GM19455 (cell line): ENCODE results near the gene SCNN1B.
"Not testable (repeated sequence)": the region's sequence is repeated elsewhere in the genome, so short reads cannot be mapped to it uniquely, and the experiment has no call there.

ENCODE experiments used
- ATAC-seq: cut with Tn5 transposase; IDR thresholded peaks from one replicate; pipeline ENCODE4 v1.9.1; 2021; ENCODE audit not compliant: unreplicated experiment

Gene SCNN1B, protein sequence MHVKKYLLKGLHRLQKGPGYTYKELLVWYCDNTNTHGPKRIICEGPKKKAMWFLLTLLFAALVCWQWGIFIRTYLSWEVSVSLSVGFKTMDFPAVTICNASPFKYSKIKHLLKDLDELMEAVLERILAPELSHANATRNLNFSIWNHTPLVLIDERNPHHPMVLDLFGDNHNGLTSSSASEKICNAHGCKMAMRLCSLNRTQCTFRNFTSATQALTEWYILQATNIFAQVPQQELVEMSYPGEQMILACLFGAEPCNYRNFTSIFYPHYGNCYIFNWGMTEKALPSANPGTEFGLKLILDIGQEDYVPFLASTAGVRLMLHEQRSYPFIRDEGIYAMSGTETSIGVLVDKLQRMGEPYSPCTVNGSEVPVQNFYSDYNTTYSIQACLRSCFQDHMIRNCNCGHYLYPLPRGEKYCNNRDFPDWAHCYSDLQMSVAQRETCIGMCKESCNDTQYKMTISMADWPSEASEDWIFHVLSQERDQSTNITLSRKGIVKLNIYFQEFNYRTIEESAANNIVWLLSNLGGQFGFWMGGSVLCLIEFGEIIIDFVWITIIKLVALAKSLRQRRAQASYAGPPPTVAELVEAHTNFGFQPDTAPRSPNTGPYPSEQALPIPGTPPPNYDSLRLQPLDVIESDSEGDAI

DNA sequence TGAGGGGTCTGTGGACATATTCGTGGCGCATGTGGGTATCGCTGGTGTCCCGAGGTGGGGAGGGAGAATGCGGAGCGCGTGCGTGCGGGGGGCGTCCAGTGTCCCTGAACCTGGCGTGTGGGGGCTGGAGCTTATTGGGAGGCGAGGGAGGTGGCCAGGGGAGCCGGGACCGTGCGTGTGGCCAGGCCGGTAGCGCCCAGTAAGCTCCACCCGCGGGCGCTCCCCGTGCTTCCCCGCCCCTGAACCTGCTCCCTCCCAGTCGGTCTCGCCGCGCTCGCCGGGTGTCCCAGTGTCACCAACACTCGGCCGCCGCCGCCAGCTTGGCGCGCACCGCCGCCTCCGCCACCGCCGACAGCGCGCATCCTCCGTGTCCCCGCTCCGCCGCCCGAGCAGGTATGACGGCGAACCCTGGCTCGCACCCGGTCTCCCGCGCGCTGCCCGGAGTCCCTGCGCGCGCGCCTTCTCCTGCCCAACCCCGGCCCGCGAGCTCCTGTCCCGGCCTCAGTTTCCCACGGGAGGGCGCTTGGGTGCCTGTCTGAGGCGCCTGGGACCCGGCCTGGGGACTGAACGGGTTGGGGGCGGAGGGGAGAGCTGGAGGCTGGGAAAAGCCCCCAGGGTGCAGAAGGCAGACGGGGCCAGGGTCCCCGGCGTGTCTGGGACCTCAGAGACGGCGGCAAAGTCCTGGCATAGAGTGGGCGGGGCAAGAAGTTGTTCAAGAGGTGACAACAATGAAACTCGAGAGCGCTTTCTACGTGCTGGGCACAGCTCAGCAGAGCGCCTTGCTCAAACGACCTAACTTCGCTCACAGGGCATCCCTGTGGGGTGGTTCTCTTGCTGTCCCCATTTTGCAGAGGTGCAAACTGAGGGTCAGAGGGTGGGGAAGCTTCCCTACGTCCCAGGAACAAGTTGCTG lies at the start of gene SCNN1B:
SCNN1B (plus strand) TSS at position 258 of the 912 bp plus-strand sequence. CDS start 46,298 bp downstream, outside the sequence.
- ATAC-seq: no peak

DNA sequence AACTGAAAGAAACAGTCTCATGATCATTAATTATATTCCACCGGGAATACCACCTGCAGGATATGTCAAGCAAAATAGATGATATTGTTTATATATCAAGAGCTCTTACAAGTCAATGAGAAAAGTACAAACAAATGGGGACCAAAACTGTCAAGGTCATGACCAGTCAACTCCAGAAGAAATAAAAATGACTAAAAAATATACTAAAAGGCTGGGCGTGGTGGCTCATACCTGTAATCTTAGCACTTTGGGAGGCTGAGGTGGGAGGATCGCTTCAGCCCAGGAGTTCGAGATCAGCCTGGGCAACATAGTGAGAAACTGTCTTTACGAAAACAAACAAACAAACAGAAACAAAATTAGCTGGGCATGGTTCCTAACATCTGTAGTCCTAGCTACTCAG lies 49.8 kb upstream of the SCNN1B start:
- ATAC-seq: no peak

GRCh38 chr16:23253650-23254049 lies 48.5 kb upstream of the SCNN1B start:
- not testable (repeated sequence) for ATAC-seq

DNA sequence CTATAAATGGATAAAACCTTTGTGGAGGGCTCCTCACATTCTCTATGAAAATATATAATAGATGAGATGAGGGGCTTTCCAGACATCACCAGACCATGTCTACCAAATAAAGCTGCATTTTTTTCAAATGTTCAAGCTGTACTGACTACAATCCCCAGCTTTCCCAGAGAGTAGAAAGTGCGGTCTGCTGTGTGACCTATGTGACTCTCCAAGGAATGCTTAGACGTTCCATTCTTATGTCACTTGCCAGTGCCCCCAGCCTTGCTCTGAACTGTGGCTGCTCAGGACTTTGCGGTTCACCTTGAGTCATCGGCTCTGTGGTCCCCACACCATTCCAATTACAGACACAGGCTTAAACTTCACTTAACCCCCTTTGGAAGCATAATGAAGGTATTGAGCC lies 47.8 kb upstream of the SCNN1B start:
- no peak for ATAC-seq

GRCh38 chr16:23255000-23255399 lies 47.1 kb upstream of the SCNN1B start:
- ATAC-seq: no peak

- ATAC-seq: no peak
Measured at GRCh38 chr16:23256440-23256839, 45.7 kb upstream of the SCNN1B start.

DNA sequence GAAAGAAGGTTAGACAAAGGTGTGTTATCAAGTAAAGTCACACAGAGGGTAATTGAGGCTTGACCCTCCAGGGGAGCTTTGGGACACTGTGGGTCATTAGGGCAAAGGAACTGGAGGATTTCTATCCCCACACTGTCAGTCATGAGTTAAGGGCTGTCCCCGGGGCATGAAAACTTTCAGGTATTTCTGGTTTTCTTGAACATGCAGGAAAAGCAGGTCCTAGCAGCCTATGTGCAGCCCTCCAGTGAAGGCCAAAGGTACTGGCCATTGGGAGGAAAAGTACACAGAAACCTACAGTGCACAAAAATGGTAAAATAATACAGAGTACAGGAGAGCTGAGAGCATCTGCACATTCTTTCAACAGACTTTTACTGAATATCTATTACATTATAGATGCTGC lies 44.4 kb upstream of the SCNN1B start:
- ATAC-seq: no peak

- ATAC-seq: no peak
Measured at GRCh38 chr16:23258919-23259237, 43.2 kb upstream of the SCNN1B start.

DNA sequence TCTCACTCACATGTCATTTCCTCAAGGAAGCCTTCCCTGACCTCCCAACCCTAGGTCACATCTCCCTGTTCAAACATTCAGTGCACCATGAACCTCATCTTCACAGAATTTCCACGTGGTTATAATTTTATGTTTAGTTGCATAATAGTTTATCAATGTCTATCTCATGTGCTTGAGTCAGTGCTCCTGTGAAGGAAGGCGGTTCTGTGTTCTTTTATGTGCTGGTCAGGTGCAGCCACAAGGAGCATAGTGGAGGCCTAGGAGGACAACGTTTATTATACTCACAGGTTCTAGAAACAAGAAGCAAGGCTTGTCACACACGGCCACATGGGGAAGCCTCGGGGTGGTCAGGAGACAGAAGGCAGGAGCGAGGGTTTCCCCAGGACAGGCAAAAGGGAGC lies 34.5 kb upstream of the SCNN1B start:
- no peak for ATAC-seq

GRCh38 chr16:23268561-23268960 lies 33.5 kb upstream of the SCNN1B start:
- ATAC-seq: no peak

DNA sequence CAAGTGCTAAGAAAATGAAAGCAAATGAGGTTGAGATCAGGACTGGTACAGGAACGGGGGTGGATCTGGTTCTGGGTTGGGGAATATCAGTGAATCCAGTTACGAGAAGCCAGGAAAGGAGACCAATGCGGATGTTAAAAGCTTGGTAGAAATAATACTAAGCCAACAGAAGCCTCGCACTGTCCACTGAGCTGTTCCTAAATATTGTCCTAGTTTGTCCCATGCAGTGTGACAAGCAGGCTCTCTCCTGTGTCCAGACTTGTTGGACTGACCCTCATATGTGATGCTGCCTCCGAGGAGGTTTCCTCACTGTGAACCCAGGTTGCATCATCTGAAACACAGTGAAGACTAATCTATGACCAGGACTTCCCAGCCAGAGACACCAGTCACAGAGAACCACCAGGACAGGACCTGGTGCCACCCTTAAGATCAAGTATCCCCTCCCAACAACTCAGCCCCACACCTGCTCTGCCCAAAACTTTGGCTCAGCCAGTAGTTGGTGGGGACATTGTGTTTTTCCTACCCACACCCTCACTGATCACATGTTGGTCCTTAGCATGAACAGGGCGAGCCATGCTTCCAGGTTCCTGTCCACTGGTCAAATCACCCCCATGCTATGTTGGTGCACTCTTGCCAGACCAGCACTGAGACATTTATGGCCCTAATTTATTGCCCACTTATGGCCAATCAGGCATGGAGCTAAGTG lies 32.7 kb upstream of the SCNN1B start:
- ATAC-seq: no peak

- no peak for ATAC-seq
Measured at GRCh38 chr16:23270654-23271053, 31.4 kb upstream of the SCNN1B start.

- ATAC-seq: no peak
Measured at GRCh38 chr16:23274968-23275367, 27.1 kb upstream of the SCNN1B start.

GRCh38 chr16:23276821-23277220 lies 25.3 kb upstream of the SCNN1B start:
- ATAC-seq: no peak

- ATAC-seq: no peak
Measured at GRCh38 chr16:23278031-23278430, 24.1 kb upstream of the SCNN1B start.

DNA sequence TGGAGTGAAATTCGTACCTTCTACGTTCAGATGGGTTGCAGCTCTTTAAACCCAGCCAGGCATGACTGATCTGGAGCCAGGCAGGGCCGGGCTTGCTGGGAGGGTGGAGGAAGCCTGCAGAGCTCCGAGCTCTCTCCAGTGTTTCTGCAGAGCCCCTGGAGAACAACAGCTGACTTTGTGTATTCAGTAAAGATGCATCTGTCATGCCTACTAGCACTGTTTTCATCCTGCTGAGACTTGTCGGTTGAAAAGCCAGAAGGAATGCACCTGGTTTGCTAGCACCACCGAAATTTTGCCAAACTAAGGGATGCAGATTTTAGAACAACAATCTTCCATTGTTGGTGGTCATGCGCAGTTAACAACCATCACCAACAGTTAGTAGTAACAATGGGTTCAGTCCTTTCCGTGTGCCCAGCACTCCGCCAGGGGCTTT lies 22.4 kb upstream of the SCNN1B start:
- ATAC-seq: no peak

- ATAC-seq: no peak
Measured at GRCh38 chr16:23280483-23280967, 21.6 kb upstream of the SCNN1B start.

DNA sequence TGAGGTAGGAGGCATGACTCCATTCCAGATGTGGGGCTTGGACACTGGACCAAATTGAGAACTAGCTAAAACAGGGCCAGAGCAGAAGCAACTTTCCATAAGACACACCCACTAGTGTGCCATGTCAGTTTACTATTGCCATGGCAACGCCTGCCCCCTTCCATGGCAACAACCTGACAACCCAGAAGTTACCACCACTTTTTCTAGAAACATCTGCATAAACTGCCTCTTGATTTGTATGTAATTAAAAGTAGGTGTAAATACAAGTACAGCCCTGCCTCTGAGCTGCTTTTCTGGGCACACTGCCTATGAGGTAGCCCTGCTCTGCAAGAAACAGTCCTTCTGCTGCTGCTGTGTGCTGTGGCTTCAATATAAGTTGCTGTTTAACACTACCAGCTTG lies 19.5 kb upstream of the SCNN1B start:
- ATAC-seq: no peak

DNA sequence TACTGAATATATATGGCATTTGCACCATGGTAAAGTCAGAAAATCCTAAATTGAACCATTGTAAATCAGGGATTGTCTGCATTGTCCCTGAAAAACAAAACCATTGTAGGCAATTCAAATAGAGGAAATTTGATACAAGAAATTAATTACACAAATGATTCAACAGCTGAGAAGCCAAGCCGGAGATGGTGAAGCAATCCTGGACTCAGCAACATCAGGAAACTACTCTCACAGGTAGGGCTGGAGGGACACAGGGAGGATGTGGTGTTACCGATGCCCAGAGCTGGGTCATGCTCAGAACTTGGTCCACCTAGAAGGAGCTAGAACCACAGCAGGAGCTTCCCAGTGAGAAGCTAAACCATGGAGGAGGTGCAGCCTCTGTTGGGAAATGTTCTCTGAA lies 18.5 kb upstream of the SCNN1B start:
- no peak for ATAC-seq

DNA sequence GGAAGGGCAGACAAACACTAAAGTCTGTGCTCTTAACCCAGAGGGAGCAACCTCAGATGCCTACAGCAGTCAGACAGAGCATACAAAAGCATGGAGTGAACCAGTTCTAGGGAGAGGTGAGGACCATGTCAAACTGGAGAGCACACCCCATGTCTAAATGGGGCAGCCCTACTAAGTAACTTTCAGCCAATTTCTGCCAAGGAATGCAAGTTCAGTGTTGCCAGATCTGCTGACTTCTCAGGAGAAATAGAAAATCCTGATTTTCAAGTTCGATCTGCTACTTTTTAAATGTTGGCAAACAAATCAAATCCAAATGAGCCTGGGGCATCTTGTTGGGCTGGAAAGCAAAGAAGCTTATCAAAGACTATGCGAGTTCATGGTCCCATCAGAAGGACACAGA lies 17.5 kb upstream of the SCNN1B start:
- ATAC-seq: no peak

GRCh38 chr16:23286131-23286532 lies 16.0 kb upstream of the SCNN1B start:
- no peak for ATAC-seq
